HepG2 (cell line): ENCODE results near the gene NTM. TPM values are rescaled to one million over a fixed set of nuclear protein-coding genes. Genes with fewer than 3 reads are reported as not detected.

ENCODE experiments used
- ATAC-seq: fragments of 200-7000 bp; cut with Tn5 transposase; 3 replicates; pipeline ENCODE4 v1.9.1; 2020; ENCODE audit warnings: mild to moderate bottlenecking, moderate library complexity
- BruUV-seq: library from RNA; stranded (reverse); fragments of 400-500 nt; replicated peaks from 2 replicates; lab custom pipeline; 2021; lab: Mats Ljungman, UMichigan
- CTCF ChIA-PET: fragments of 300-600 bp; formaldehyde crosslinking; extraction: SDS; loops from one replicate; lab custom pipeline; 2021; ENCODE audit warnings: low total read pairs, inconsistent platforms, low intra/inter-chr PET ratio; lab: Yijun Ruan, JAX
- POLR2A ChIA-PET: fragments of 350-600 bp; sonication (Branson Sonifier 250); formaldehyde crosslinking; loops from one replicate; lab custom pipeline; 2020; ENCODE audit warnings: antibody characterized with exemption, inconsistent platforms; lab: Yijun Ruan, JAX
- DNase-seq: peaks from one replicate; pipeline ENCODE4 v3.0.0-alpha.2; 2015; ENCODE audit warnings: low spot score
- FAIRE-seq: peaks from 3 replicates; lab custom pipeline; 2011; peaks lifted over from hg19 to GRCh38; lab: Jason Lieb, UNC
- H2AFZ ChIP-seq: one replicate; pipeline ENCODE4 v1.6.1; 2011; ENCODE audit warnings: low read length, inconsistent platforms
- H3K27ac ChIP-seq: fragments of 300-600 bp; 3 replicates; pipeline ENCODE4 v1.8.0; 2011; ENCODE audit warnings: mixed run types, mild to moderate bottlenecking, mixed read lengths, low read length, inconsistent platforms; ENCODE audit not compliant: insufficient read depth; ENCODE audit errors: extremely low read length
- H3K27me3 ChIP-seq, 2 experiments: fragments of 200-600 bp in 1 of 2; 2 replicates in 1 of 2; 3 replicates in 1 of 2; pipeline versions ENCODE4 v1.6.0 to v1.8.0; 2011; ENCODE audit warnings: low read length in 2 of 2, mild to moderate bottlenecking in 2 of 2, moderate library complexity in 2 of 2, inconsistent platforms in 1 of 2; ENCODE audit not compliant: insufficient read depth in 2 of 2, control insufficient read depth in 1 of 2
- H3K36me3 ChIP-seq, 2 experiments: fragments of 200-600 bp in 1 of 2; replicated peaks in 1 of 2; 2 replicates in 1 of 2; 3 replicates in 1 of 2; pipeline versions ENCODE4 v1.5.1 to v1.8.0; 2011; ENCODE audit warnings: low read length in 2 of 2, inconsistent platforms in 1 of 2; ENCODE audit not compliant: insufficient read depth in 2 of 2, control insufficient read depth in 1 of 2
- H3K4me1 ChIP-seq: 2 replicates; pipeline ENCODE4 v1.5.1; 2012; ENCODE audit warnings: low read length, inconsistent platforms; ENCODE audit not compliant: insufficient read depth
- H3K4me2 ChIP-seq: 2 replicates; pipeline ENCODE4 v1.6.0; 2011; ENCODE audit warnings: low read depth, low read length, inconsistent platforms
- H3K4me3 ChIP-seq, 3 experiments: fragments of 200-600 bp in 1 of 3; sonication (generic), shearing (Covaris generic) in 1 of 3; replicated peaks in 1 of 3; 2 replicates each; pipeline ENCODE4 v1.5.1; 2011 to 2016; ENCODE audit warnings: low read length in 3 of 3, inconsistent platforms in 2 of 3, low read depth in 2 of 3, mild to moderate bottlenecking in 2 of 3, control low read depth in 1 of 3, mixed read lengths in 1 of 3; ENCODE audit not compliant: insufficient read depth in 1 of 3
- H3K79me2 ChIP-seq: one replicate; pipeline ENCODE4 v1.6.1; 2011; ENCODE audit warnings: low read length, inconsistent platforms; ENCODE audit not compliant: insufficient read depth
- H3K9ac ChIP-seq: 2 replicates; pipeline ENCODE4 v1.6.0; 2011; ENCODE audit warnings: mild to moderate bottlenecking, low read depth, low read length, inconsistent platforms; ENCODE audit not compliant: insufficient read depth
- H3K9me3 ChIP-seq: 2 replicates; pipeline ENCODE4 v1.5.1; 2012; ENCODE audit warnings: mild to moderate bottlenecking, low read length
- H4K20me1 ChIP-seq: 2 replicates; pipeline ENCODE4 v1.6.0; 2011; ENCODE audit warnings: inconsistent platforms, mild to moderate bottlenecking, low read length, moderate library complexity; ENCODE audit not compliant: insufficient read depth
- SP1 ChIP-seq, 2 experiments: fragments of 450-650 bp in 1 of 2; sonication (generic) in 1 of 2; formaldehyde crosslinking in 1 of 2; IDR thresholded peaks; 2 replicates each; pipeline versions ENCODE4 v1.4.0 to v1.6.1; 2016 to 2020; ENCODE audit warnings: missing genetic modification reagents in 1 of 2
- TEAD2 ChIP-seq: sonication (generic); formaldehyde crosslinking; IDR thresholded peaks from 2 replicates; pipeline ENCODE4 v1.9.0; 2021; ENCODE audit warnings: missing genetic modification reagents
- WIZ ChIP-seq: sonication (generic); formaldehyde crosslinking; IDR thresholded peaks from 2 replicates; pipeline ENCODE4 v1.5.1; 2020; ENCODE audit warnings: mild to moderate bottlenecking, missing genetic modification reagents
- ZBTB38 ChIP-seq: sonication (generic); formaldehyde crosslinking; IDR thresholded peaks from 2 replicates; pipeline ENCODE4 v1.5.1; 2020; ENCODE audit warnings: mild to moderate bottlenecking, missing genetic modification reagents
- ZKSCAN8 ChIP-seq: IDR thresholded peaks from 2 replicates; pipeline ENCODE4 v1.6.1; 2016; ENCODE audit warnings: borderline replicate concordance, missing genetic modification reagents, missing compliant biosample characterization
- ZNF331 ChIP-seq: sonication (generic); formaldehyde crosslinking; IDR thresholded peaks from 2 replicates; pipeline ENCODE4 v1.4.0; 2020; ENCODE audit warnings: missing genetic modification reagents
- WGBS: methylation state at CpG from one replicate; pipeline ENCODE4 v1.1.6; 2017; ENCODE audit warnings: low lambda C conversion rate; 5-methylcytosine and 5-hydroxymethylcytosine counted together
- in situ Hi-C: cut with HindIII; loops from 2 replicates; pipeline ENCODE4 v1.10.0; 2017; ENCODE audit warnings: low pct_unique_long_range_greater_than_20kb; ENCODE audit not compliant: extremely low pct_ligation_motif_present
- intact Hi-C: fragments of 100-400 bp; cut with micrococcal nuclease; formaldehyde crosslinking; loops from one replicate; pipeline ENCODE4 v1.10.0; 2022; ENCODE audit not compliant: unreplicated experiment
- polyA plus RNA-seq, 8 experiments: library from polyadenylated mRNA; depleted of rRNA in 3 of 8; stranded (reverse) in 7 of 8; unstranded in 1 of 8; fragments of >200 nt; fragmentation: Illumina TruSeq in 4 of 8; extraction: Trizol in 4 of 8; gene quantifications; 2 replicates each; pipeline versions ENCODE4 v1.2.1 to v1.2.3, GENCODE V29; 2011 to 2016; ENCODE audit warnings: low read depth in 4 of 8, missing spikeins in 1 of 8, mixed read lengths in 1 of 8; ENCODE audit not compliant: insufficient read depth in 1 of 8
- total RNA-seq, 5 experiments: library from RNA; depleted of rRNA; stranded (reverse); fragments of >200 nt; fragmentation: Illumina TruSeq; extraction: Trizol; gene quantifications; 2 replicates each; pipeline ENCODE4 v1.2.3, GENCODE V29; 2016; ENCODE audit warnings: low read depth in 1 of 5
- TF ChIP-seq, protein P1 (sequence below): sonication (generic); formaldehyde crosslinking; IDR thresholded peaks from 2 replicates; pipeline ENCODE4 v1.5.1; 2020; ENCODE audit warnings: mild to moderate bottlenecking, missing genetic modification reagents, borderline replicate concordance

Gene NTM
- total and polyA plus RNA-seq, 2 of the 13 experiments (the other 11 are each of a cell fraction or from before 2014, with no cell fraction given): not detected

DNA sequence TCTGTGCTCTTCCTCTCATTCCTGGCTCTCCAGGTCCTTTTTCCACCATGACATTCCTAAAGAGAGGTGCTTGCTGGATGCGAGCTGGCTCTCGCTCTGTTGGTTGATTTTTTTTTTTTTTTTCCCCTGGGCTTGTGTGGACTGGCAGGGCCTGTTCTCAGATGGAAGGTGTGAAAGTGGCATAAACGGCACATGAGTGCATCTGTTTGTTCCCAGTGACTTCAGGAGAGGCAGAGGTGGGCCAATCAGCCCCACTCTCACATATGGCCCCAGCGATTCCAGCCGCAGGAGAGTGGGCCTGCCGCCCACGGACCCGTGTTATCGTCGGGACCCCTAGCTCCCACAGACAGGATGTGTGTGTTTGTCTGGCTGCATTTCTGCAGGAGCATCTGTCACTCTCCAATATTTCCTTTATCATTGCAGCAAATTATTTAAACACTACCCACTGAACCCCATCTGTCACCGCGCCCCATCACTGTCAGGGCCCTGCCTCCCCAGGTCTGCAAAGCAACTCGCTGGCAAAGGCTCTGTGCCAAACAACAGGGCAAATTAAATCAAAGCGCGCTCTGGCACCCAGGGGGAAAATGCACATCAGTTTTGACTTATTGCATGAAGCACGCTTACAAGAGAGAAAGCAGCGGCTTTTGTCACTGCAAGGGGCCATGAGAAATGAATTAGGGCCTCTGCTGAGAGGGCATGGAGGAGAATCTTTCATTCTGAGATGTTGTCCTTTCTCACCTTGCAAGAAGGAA, 886.3 kb downstream of the NTM start:
- CTCF ChIA-PET: no interaction called here

More for the DNA sequence above, 886.3 kb downstream of the NTM start:
- TF ChIP-seq SP1 (IDR thresholded peaks at IDR 0.05) (no peak), SP1 (CRISPR knock-in tag; IDR thresholded peaks at IDR 0.05) (no peak), TEAD2 (CRISPR knock-in tag) (no peak), ZBTB38 (CRISPR knock-in tag) (no peak), WIZ (CRISPR knock-in tag) (no peak), ZKSCAN8 (CRISPR knock-in tag) (no peak), ZNF331 (CRISPR knock-in tag) (no peak)
- TF ChIP-seq, protein P1, sequence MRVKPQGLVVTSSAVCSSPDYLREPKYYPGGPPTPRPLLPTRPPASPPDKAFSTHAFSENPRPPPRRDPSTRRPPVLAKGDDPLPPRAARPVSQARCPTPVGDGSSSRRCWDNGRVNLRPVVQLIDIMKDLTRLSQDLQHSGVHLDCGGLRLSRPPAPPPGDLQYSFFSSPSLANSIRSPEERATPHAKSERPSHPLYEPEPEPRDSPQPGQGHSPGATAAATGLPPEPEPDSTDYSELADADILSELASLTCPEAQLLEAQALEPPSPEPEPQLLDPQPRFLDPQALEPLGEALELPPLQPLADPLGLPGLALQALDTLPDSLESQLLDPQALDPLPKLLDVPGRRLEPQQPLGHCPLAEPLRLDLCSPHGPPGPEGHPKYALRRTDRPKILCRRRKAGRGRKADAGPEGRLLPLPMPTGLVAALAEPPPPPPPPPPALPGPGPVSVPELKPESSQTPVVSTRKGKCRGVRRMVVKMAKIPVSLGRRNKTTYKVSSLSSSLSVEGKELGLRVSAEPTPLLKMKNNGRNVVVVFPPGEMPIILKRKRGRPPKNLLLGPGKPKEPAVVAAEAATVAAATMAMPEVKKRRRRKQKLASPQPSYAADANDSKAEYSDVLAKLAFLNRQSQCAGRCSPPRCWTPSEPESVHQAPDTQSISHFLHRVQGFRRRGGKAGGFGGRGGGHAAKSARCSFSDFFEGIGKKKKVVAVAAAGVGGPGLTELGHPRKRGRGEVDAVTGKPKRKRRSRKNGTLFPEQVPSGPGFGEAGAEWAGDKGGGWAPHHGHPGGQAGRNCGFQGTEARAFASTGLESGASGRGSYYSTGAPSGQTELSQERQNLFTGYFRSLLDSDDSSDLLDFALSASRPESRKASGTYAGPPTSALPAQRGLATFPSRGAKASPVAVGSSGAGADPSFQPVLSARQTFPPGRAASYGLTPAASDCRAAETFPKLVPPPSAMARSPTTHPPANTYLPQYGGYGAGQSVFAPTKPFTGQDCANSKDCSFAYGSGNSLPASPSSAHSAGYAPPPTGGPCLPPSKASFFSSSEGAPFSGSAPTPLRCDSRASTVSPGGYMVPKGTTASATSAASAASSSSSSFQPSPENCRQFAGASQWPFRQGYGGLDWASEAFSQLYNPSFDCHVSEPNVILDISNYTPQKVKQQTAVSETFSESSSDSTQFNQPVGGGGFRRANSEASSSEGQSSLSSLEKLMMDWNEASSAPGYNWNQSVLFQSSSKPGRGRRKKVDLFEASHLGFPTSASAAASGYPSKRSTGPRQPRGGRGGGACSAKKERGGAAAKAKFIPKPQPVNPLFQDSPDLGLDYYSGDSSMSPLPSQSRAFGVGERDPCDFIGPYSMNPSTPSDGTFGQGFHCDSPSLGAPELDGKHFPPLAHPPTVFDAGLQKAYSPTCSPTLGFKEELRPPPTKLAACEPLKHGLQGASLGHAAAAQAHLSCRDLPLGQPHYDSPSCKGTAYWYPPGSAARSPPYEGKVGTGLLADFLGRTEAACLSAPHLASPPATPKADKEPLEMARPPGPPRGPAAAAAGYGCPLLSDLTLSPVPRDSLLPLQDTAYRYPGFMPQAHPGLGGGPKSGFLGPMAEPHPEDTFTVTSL (CRISPR knock-in tag): no peak
- Histone ChIP-seq H3K4me3 (no peak overlapping the region), H3K4me1 (no peaks in the 10 kb centered on the region), H3K9ac (no peak overlapping the region), H3K27ac (no peak overlapping the region), H3K27me3 (peaks cover 0 to 5% of the 10 kb centered on the region in 2 experiments; a peak in 2 of 5 replicates), H3K36me3 (no peaks in the 10 kb centered on the region), H3K9me3 (no peaks in the 10 kb centered on the region), H3K4me2 (no peak overlapping the region), H2AFZ (no peak overlapping the region), H3K79me2 (no peaks in the 10 kb centered on the region), H4K20me1 (no peaks in the 10 kb centered on the region)
- 14% methylated on average over 17 of the region's 17 CpGs for WGBS
- no peak for DNase-seq
- intact Hi-C loops: no loop called here
- FAIRE-seq: no peak
- in situ Hi-C loops: no loop called here
- no TSS peak for BruUV-seq
- POLR2A ChIA-PET: no interaction called here
- ATAC-seq: no peak
